Activated naive CD8-positive, alpha-beta T cell treated with anti-CD3 and anti-CD28 coated beads for 36 hours (primary cell): ENCODE results near the gene CCDC200. TPM values are rescaled to one million over a fixed set of nuclear protein-coding genes. Genes with fewer than 3 reads are reported as not detected.
"Not testable (repeated sequence)": the region's sequence is repeated elsewhere in the genome, so short reads cannot be mapped to it uniquely, and the experiment has no call there.

Experiments used
- DNase-seq: peaks from one replicate; pipeline ENCODE4 v3.0.0; 2021
- H3K27ac Mint-ChIP-seq: one replicate; pipeline ENCODE4 v1.8.0; 2022; ENCODE audit warnings: mild to moderate bottlenecking, moderate library complexity, mixed read lengths
- H3K27me3 Mint-ChIP-seq: one replicate; pipeline ENCODE4 v1.8.0; 2022; ENCODE audit warnings: mild to moderate bottlenecking, mixed read lengths
- H3K36me3 Mint-ChIP-seq: one replicate; pipeline ENCODE4 v1.8.0; 2021; ENCODE audit warnings: mild to moderate bottlenecking, mixed read lengths
- H3K4me1 Mint-ChIP-seq: one replicate; pipeline ENCODE4 v1.8.0; 2021; ENCODE audit warnings: mixed read lengths
- H3K4me3 Mint-ChIP-seq: one replicate; pipeline ENCODE4 v1.8.0; 2022; ENCODE audit warnings: mild to moderate bottlenecking, moderate library complexity, mixed read lengths
- H3K9me3 Mint-ChIP-seq: one replicate; pipeline ENCODE4 v1.8.0; 2022; ENCODE audit warnings: mixed read lengths
- total RNA-seq, 2 experiments: library from RNA; stranded (reverse); gene quantifications; one replicate each; pipeline ENCODE4 v1.2.3, GENCODE V29; 2021

The CCDC200 gene
- total RNA-seq, 2 experiments from 2014 or later = not detected

- Mint-ChIP-seq H3K9me3 (no peaks in the 10 kb centered on the region), H3K27me3 (no peaks in the 10 kb centered on the region), H3K4me3 (no peak overlapping the region), H3K4me1 (peaks cover 32% of the 10 kb centered on the region), H3K36me3 (peaks cover 24% of the 10 kb centered on the region), H3K27ac (no peak overlapping the region)
- DNase-seq = no peak
Observed at GRCh38 chr17:43220511-43221125, 7.8 kb downstream of the CCDC200 start.

GRCh38 chr17:43219746-43220380, 8.6 kb downstream of the CCDC200 start:
- Mint-ChIP-seq H3K27me3 (no peaks in the 10 kb centered on the region), H3K4me1 (peaks cover 35% of the 10 kb centered on the region), H3K4me3 (no peak overlapping the region), H3K36me3 (peaks cover 28% of the 10 kb centered on the region), H3K27ac (no peak overlapping the region), H3K9me3 (no peaks in the 10 kb centered on the region)
- DNase-seq = no peak

DNA sequence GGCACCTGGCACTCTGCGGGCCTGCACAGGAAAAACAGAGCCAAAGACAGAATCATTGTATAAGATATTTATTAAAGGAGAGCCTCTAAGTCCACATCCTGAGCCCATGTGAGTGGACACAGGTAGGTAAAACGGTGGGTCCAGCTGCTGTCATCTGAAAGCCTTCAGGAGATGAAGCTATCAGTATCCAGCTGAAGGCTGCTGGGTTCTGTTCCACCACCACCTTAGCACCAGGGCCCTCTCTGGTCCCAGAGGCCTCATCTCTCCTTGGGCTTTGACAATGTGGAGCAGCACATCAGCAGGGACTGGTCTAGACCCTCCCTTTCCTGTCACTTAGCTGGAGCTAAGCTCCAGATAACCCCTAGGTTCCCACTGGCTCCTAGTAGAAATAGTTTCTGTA, 9.4 kb downstream of the CCDC200 start:
- Mint-ChIP-seq H3K4me3 (no peak overlapping the region), H3K36me3 (peaks cover 23% of the 10 kb centered on the region), H3K9me3 (no peaks in the 10 kb centered on the region), H3K27ac (peak overlapping the region; percentile 34), H3K4me1 (peaks cover 35% of the 10 kb centered on the region), H3K27me3 (no peaks in the 10 kb centered on the region)
- no peak for DNase-seq

DNA sequence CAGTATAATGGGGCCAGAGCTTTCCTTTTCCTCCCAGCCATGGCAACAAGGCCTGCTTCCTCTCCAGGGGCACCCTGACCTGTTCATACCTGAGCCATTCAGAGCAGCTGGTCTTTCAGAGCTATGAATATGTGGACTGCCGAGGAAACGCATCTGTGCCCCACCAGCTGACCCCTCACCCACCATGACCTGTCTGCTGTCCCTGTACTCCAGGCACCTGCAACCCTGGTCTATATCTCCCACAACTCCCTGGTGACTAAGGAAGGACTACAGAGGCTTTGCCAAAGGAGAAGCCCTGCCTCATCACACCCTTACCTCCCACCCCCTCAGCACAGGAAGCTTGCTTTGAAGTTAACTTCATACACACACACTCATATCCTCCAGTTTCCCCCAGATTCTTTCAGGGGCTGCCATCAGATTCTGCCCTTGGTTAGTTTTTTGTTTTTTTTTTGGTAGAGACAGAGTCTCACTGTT, 10.8 kb downstream of the CCDC200 start:
- no peaks in the 10 kb centered on the region for H3K27me3 Mint-ChIP-seq
- H3K9me3 Mint-ChIP-seq = no peaks in the 10 kb centered on the region
- peaks cover 32% of the 10 kb centered on the region for H3K36me3 Mint-ChIP-seq
- peaks cover 48% of the 10 kb centered on the region for H3K4me1 Mint-ChIP-seq
- H3K4me3 Mint-ChIP-seq = peak overlapping the region; percentile 30
- peak overlapping the region; percentile 87 for H3K27ac Mint-ChIP-seq
- peak; percentile 36 for DNase-seq

GRCh38 chr17:43216762-43217613, 11.4 kb downstream of the CCDC200 start:
- H3K9me3 Mint-ChIP-seq = no peaks in the 10 kb centered on the region
- no peaks in the 10 kb centered on the region for H3K27me3 Mint-ChIP-seq
- no peak for DNase-seq
- peaks cover 35% of the 10 kb centered on the region for H3K36me3 Mint-ChIP-seq
- H3K4me1 Mint-ChIP-seq = peaks cover 54% of the 10 kb centered on the region
- H3K27ac Mint-ChIP-seq = peak overlapping the region; percentile 87
- no peak overlapping the region for H3K4me3 Mint-ChIP-seq

DNA sequence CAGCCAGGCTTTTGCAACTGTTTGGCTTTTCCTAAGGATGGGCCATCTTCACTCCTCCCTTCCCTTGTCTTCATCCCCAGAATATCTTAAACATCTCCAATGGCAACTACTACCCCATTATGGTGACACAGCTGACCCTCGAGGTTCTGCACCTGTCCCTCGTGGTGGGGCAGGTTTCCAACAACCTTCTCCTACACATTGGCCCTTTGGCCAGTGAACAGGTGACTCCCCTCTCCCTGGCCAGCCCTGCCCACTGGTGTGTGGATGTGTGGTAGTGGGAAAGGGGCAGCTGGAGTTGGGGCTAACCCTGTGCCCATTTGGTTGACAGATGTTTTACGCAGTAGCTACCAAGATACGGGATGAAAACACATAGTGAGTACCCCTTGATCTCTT, 12.1 kb downstream of the CCDC200 start:
- no peak for DNase-seq
- peaks cover 33% of the 10 kb centered on the region for H3K36me3 Mint-ChIP-seq
- peak overlapping the region; percentile 48 for H3K27ac Mint-ChIP-seq
- no peak overlapping the region for H3K4me3 Mint-ChIP-seq
- no peaks in the 10 kb centered on the region for H3K27me3 Mint-ChIP-seq
- H3K9me3 Mint-ChIP-seq = no peaks in the 10 kb centered on the region
- peaks cover 51% of the 10 kb centered on the region for H3K4me1 Mint-ChIP-seq

GRCh38 chr17:43215341-43215740, 13.1 kb downstream of the CCDC200 start:
- peaks cover 47% of the 10 kb centered on the region for H3K4me1 Mint-ChIP-seq
- H3K9me3 Mint-ChIP-seq = no peaks in the 10 kb centered on the region
- H3K4me3 Mint-ChIP-seq = no peak overlapping the region
- peaks cover 35% of the 10 kb centered on the region for H3K36me3 Mint-ChIP-seq
- no peak for DNase-seq
- no peak overlapping the region for H3K27ac Mint-ChIP-seq
- no peaks in the 10 kb centered on the region for H3K27me3 Mint-ChIP-seq

GRCh38 chr17:43213545-43213944, 14.9 kb downstream of the CCDC200 start:
- Mint-ChIP-seq H3K9me3 (no peaks in the 10 kb centered on the region), H3K4me3 (peak overlapping the region; percentile 98), H3K27me3 (no peaks in the 10 kb centered on the region), H3K36me3 (peaks cover 35% of the 10 kb centered on the region), H3K4me1 (peaks cover 44% of the 10 kb centered on the region), H3K27ac (no peak overlapping the region)
- no peak for DNase-seq

GRCh38 chr17:43212641-43213490, 15.6 kb downstream of the CCDC200 start:
- Mint-ChIP-seq H3K4me1 (peaks cover 40% of the 10 kb centered on the region), H3K36me3 (peaks cover 30% of the 10 kb centered on the region), H3K27me3 (no peaks in the 10 kb centered on the region), H3K27ac (peak overlapping the region; percentile 82), H3K4me3 (peak overlapping the region; percentile 98), H3K9me3 (no peaks in the 10 kb centered on the region)
- DNase-seq = no peak

GRCh38 chr17:43211480-43212402, 16.7 kb downstream of the CCDC200 start, which contains the start of gene TMEM106A:
TSS of gene TMEM106A (plus strand) at chr17:43211875. CDS start at chr17:43213042, 1,167 bp downstream.
- H3K27ac Mint-ChIP-seq = peak within 1 kb of the TSS; percentile 82
- H3K4me1 Mint-ChIP-seq = peaks cover 28% of the 10 kb centered on the region
- peaks cover 30% of the 10 kb centered on the region for H3K36me3 Mint-ChIP-seq
- H3K9me3 Mint-ChIP-seq = no peaks in the 10 kb centered on the region
- H3K27me3 Mint-ChIP-seq = no peaks in the 10 kb centered on the region
- peak; percentile 77 for DNase-seq
- peak within 1 kb of the TSS; percentile 98 for H3K4me3 Mint-ChIP-seq

- Mint-ChIP-seq H3K27ac (peak overlapping the region; percentile 82), H3K4me1 (peaks cover 25% of the 10 kb centered on the region), H3K9me3 (no peaks in the 10 kb centered on the region), H3K27me3 (no peaks in the 10 kb centered on the region), H3K36me3 (peaks cover 27% of the 10 kb centered on the region), H3K4me3 (peak overlapping the region; percentile 98)
- DNase-seq = no peak
Observed at GRCh38 chr17:43211123-43211479, 17.3 kb downstream of the CCDC200 start.

- H3K4me1 Mint-ChIP-seq = peaks cover 25% of the 10 kb centered on the region
- H3K27me3 Mint-ChIP-seq = no peaks in the 10 kb centered on the region
- no peaks in the 10 kb centered on the region for H3K9me3 Mint-ChIP-seq
- H3K4me3 Mint-ChIP-seq = peak overlapping the region; percentile 98
- H3K36me3 Mint-ChIP-seq = peaks cover 22% of the 10 kb centered on the region
- DNase-seq = no peak
- H3K27ac Mint-ChIP-seq = peak overlapping the region; percentile 82
Observed at GRCh38 chr17:43210576-43210975, 17.8 kb downstream of the CCDC200 start.

DNA sequence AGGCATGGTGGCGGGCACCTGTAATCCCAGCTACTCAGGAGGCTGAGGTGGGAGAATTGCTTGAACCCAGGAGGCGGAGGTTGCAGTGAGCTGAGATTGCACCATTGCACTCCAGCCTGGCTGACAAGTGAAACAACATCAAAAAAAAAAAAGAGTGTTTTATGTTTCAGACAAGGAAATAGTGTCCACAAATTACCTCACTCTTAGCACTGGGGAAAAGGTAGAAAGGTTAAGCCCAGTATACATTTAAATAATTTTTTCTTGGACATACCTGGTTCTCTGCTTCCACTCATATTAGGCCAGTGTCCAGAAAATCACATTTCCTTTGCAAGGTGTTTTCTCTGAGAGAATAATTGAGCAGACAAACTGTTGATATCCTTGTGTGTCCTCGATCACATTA, 25.4 kb downstream of the CCDC200 start:
- H3K4me1 Mint-ChIP-seq = peaks cover 10% of the 10 kb centered on the region
- not testable (repeated sequence) for H3K36me3 Mint-ChIP-seq, DNase-seq, H3K9me3 Mint-ChIP-seq, H3K27me3 Mint-ChIP-seq, H3K4me3 Mint-ChIP-seq, H3K27ac Mint-ChIP-seq

GRCh38 chr17:43200127-43200526, 28.3 kb downstream of the CCDC200 start:
- no peaks in the 10 kb centered on the region for H3K9me3 Mint-ChIP-seq
- peaks cover 9% of the 10 kb centered on the region for H3K36me3 Mint-ChIP-seq
- peak overlapping the region; percentile 84 for H3K27ac Mint-ChIP-seq
- H3K4me1 Mint-ChIP-seq = peaks cover 10% of the 10 kb centered on the region
- DNase-seq = peak; percentile 27
- H3K4me3 Mint-ChIP-seq = peak overlapping the region; percentile 16
- H3K27me3 Mint-ChIP-seq = no peaks in the 10 kb centered on the region
